Measurements from ENCODE around the gene KRTAP10-4. TPM values are rescaled to one million over a fixed set of nuclear protein-coding genes. Genes with fewer than 3 reads are reported as not detected.

KRTAP10-4 gene
- total and polyA plus RNA-seq, 4 donors = not detected

DNA sequence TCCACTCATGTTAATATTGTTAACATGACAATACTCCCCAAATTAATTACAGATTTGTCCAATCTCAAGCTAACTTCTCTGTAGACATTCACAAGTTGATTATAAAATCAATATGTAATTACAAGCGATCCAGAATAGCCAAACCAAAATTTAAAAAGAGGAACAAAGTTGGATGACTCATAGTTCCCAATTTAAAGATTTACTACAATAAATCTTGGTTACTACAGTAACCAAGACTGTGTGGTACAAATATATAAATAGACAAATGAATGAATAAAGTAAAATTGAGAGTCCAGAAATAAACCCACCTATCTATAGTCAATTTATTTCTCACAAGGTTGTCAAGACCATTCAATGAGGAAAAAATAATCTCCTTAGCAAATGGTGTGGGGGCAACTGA, 7.1 kb upstream of the KRTAP10-4 start:
- H3K4me1 ChIP-seq (ENCODE audit: control insufficient read depth in 4 of 4, insufficient read depth in 4 of 4, low read length in 3 of 4) = no peaks in the 10 kb centered on the region
- 67% methylated on average over 1 of the region's 1 CpG for WGBS

More for the DNA sequence above, 7.1 kb upstream of the KRTAP10-4 start:
- no peak overlapping the region for H3K4me3 ChIP-seq (ENCODE audit: low read depth in 1 of 3, low read length in 3 of 3)
- no peak overlapping the region for H3K9ac ChIP-seq (ENCODE audit: low read depth in 1 of 2, low read length in 2 of 2)
- no peak overlapping the region for H3K27ac ChIP-seq (ENCODE audit: low read depth in 1 of 2, low read length in 2 of 2)
- H3K27me3 ChIP-seq (ENCODE audit: control insufficient read depth in 4 of 4, insufficient read depth in 4 of 4, low read length in 3 of 4) = no peaks in the 10 kb centered on the region
- H3K36me3 ChIP-seq (ENCODE audit: control insufficient read depth in 4 of 4, insufficient read depth in 3 of 4, low read depth in 1 of 4, low read length in 3 of 4) = no peaks in the 10 kb centered on the region
- DNase-seq (ENCODE audit: low spot score) = no peak
- TF ChIP-seq, protein P1, sequence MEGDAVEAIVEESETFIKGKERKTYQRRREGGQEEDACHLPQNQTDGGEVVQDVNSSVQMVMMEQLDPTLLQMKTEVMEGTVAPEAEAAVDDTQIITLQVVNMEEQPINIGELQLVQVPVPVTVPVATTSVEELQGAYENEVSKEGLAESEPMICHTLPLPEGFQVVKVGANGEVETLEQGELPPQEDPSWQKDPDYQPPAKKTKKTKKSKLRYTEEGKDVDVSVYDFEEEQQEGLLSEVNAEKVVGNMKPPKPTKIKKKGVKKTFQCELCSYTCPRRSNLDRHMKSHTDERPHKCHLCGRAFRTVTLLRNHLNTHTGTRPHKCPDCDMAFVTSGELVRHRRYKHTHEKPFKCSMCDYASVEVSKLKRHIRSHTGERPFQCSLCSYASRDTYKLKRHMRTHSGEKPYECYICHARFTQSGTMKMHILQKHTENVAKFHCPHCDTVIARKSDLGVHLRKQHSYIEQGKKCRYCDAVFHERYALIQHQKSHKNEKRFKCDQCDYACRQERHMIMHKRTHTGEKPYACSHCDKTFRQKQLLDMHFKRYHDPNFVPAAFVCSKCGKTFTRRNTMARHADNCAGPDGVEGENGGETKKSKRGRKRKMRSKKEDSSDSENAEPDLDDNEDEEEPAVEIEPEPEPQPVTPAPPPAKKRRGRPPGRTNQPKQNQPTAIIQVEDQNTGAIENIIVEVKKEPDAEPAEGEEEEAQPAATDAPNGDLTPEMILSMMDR (IDR thresholded peaks at IDR 0.05; ENCODE audit: low read depth, low read length, missing input control) = no peak
- TF ChIP-seq, protein P2, sequence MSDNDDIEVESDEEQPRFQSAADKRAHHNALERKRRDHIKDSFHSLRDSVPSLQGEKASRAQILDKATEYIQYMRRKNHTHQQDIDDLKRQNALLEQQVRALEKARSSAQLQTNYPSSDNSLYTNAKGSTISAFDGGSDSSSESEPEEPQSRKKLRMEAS (IDR thresholded peaks at IDR 0.05) = no peak
- TF ChIP-seq FOXA2 (IDR thresholded peaks at IDR 0.05) = no peak
- TF ChIP-seq GABPA (IDR thresholded peaks at IDR 0.05 in 1 of 2, conservative IDR thresholded peaks at IDR 0.05 in 1 of 2) = no peak
- no peak for TF ChIP-seq RXRA (IDR thresholded peaks at IDR 0.05)
- no peak for TF ChIP-seq TAF1 (conservative IDR thresholded peaks at IDR 0.05)
- TF ChIP-seq, protein P3, sequence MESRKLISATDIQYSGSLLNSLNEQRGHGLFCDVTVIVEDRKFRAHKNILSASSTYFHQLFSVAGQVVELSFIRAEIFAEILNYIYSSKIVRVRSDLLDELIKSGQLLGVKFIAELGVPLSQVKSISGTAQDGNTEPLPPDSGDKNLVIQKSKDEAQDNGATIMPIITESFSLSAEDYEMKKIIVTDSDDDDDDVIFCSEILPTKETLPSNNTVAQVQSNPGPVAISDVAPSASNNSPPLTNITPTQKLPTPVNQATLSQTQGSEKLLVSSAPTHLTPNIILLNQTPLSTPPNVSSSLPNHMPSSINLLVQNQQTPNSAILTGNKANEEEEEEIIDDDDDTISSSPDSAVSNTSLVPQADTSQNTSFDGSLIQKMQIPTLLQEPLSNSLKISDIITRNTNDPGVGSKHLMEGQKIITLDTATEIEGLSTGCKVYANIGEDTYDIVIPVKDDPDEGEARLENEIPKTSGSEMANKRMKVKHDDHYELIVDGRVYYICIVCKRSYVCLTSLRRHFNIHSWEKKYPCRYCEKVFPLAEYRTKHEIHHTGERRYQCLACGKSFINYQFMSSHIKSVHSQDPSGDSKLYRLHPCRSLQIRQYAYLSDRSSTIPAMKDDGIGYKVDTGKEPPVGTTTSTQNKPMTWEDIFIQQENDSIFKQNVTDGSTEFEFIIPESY (IDR thresholded peaks at IDR 0.05) = no peak
- TF ChIP-seq JUND (IDR thresholded peaks at IDR 0.05) = no peak
- TF ChIP-seq, protein P4, sequence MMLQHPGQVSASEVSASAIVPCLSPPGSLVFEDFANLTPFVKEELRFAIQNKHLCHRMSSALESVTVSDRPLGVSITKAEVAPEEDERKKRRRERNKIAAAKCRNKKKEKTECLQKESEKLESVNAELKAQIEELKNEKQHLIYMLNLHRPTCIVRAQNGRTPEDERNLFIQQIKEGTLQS (IDR thresholded peaks at IDR 0.05) = no peak
- TF ChIP-seq YY1 (IDR thresholded peaks at IDR 0.05) = no peak
- no peak for TF ChIP-seq EGR1 (IDR thresholded peaks at IDR 0.05; ENCODE audit: low read depth in 2 of 2)
- TF ChIP-seq SP1 (IDR thresholded peaks at IDR 0.05) = no peak
- no peak for TF ChIP-seq RAD21 (IDR thresholded peaks at IDR 0.05)
- TF ChIP-seq, protein P5, sequence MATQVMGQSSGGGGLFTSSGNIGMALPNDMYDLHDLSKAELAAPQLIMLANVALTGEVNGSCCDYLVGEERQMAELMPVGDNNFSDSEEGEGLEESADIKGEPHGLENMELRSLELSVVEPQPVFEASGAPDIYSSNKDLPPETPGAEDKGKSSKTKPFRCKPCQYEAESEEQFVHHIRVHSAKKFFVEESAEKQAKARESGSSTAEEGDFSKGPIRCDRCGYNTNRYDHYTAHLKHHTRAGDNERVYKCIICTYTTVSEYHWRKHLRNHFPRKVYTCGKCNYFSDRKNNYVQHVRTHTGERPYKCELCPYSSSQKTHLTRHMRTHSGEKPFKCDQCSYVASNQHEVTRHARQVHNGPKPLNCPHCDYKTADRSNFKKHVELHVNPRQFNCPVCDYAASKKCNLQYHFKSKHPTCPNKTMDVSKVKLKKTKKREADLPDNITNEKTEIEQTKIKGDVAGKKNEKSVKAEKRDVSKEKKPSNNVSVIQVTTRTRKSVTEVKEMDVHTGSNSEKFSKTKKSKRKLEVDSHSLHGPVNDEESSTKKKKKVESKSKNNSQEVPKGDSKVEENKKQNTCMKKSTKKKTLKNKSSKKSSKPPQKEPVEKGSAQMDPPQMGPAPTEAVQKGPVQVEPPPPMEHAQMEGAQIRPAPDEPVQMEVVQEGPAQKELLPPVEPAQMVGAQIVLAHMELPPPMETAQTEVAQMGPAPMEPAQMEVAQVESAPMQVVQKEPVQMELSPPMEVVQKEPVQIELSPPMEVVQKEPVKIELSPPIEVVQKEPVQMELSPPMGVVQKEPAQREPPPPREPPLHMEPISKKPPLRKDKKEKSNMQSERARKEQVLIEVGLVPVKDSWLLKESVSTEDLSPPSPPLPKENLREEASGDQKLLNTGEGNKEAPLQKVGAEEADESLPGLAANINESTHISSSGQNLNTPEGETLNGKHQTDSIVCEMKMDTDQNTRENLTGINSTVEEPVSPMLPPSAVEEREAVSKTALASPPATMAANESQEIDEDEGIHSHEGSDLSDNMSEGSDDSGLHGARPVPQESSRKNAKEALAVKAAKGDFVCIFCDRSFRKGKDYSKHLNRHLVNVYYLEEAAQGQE (IDR thresholded peaks at IDR 0.05) = no peak
- peaks cover 0 to 2% (median 0%) of the 10 kb centered on the region in 4 donors for H3K9me3 ChIP-seq (ENCODE audit: control insufficient read depth in 4 of 4, low read length in 3 of 4)
